Sigmoid colon (tissue), 4 donors: ENCODE results near the gene RAD51AP2.

Experiments used
- CTCF ChIP-seq, 4 experiments: fragments of 450-650 bp in 3 of 4; fragments of 200-600 bp in 1 of 4; IDR thresholded peaks; one replicate each; pipeline ENCODE4 v1.5.1; 2016 to 2019; ENCODE audit warnings: antibody characterized with exemption in 4 of 4, mild to moderate bottlenecking in 3 of 4, moderate library complexity in 2 of 4
- POLR2AphosphoS5 ChIP-seq, 4 donors: sonication (generic); formaldehyde crosslinking; IDR thresholded peaks; one replicate each; pipeline ENCODE4 v1.6.1; 2017; ENCODE audit warnings: antibody characterized with exemption in 4 of 4

DNA sequence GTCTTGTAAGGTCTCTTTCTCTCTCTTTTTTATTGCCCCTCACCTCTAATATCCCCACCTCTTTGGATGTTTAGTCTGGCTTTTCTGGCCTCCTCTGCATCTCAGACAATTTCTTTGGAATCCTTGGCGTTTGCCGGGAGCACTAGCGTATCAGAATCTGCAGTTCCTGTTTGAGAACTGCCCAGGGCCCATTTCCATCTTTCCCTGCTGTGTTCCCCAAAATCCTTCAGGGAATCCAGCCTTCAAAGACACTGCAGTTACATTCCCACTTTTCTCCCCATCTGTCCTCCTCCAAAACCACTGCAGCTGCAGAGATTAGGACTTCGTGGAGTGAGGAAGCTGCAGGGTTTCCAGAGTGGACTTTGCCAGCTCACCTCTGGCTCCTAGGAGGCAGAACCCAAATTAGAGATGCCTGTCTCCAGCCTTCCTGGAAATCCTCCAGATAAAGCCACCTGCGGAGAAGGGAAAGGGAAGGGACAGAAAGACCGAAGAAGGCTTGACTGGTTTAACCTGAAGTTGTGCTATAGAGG is 25.0 kb upstream of the RAD51AP2 start:
- TF ChIP-seq POLR2AphosphoS5 (IDR thresholded peaks at IDR 0.05) (no peak), CTCF (IDR thresholded peaks at IDR 0.05) (no peak)
